Cardiac fibroblast (primary cell): ENCODE data around the gene PPM1L.

ENCODE experiments used
- DNase-seq, 2 donors: peaks; one replicate each; pipeline versions ENCODE4 v3.0.0 to v3.0.0-alpha.2; 2010; ENCODE audit warnings: low read depth in 2 of 2
- H3K4me3 ChIP-seq, 2 donors: replicated peaks in 1 of 2; 1 replicate in 1 of 2; 2 replicates in 1 of 2; pipeline ENCODE4 v1.5.1; 2011; ENCODE audit warnings: low read depth in 2 of 2, low read length in 2 of 2, mild to moderate bottlenecking in 2 of 2, moderate library complexity in 1 of 2
- CTCF ChIP-seq: IDR thresholded peaks from one replicate; pipeline ENCODE4 v1.5.1; 2011; ENCODE audit warnings: low read depth, mild to moderate bottlenecking, low read length, inconsistent platforms

PPM1L gene

GRCh38 chr3:161117646-161118045, 361.6 kb downstream of the PPM1L start:
- H3K4me3 ChIP-seq, result no peak overlapping the region
- no peak for TF ChIP-seq CTCF
- DNase-seq, result no peak

DNA sequence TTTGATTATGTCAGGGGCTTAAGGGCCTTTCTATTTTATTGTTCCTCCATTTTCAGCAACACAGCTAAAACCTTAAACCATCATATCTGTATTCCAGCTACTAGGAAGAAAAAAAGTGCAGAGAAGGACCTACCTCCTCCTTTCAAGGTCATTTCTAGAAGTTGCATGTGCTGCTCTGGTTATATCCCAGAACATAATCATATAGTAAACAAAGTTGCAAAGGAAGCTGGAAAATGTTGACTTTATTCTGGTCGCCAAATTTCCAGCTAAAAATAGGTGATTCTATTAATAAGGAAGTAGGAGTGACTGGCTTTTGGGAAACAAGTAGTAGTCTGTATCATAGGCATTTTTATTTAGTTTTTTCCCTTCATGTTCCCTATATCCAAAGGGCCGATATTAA, 370.5 kb downstream of the PPM1L start:
- no peak for TF ChIP-seq CTCF
- no peak overlapping the region for H3K4me3 ChIP-seq
- DNase-seq, result no peak
